ENCODE results near the gene LAMTOR4. TPM values are rescaled to one million over a fixed set of nuclear protein-coding genes. Genes with fewer than 3 reads are reported as not detected.

Gene LAMTOR4
- total RNA-seq, 1 experiment from 2014 or later: 224 TPM

- 0 out of 2 replicates have a peak overlapping the region, but pooled peaks have one; percentile 4 for H3K27ac ChIP-seq (ENCODE audit: low read length)
- POLR2A ChIA-PET: no interaction called here
- in situ Hi-C loops (cut with HindIII; ENCODE audit: low pct_unique_long_range_greater_than_20kb, low sequenced_read_pairs): no loop called here
- H3K36me3 ChIP-seq (ENCODE audit: control insufficient read depth, insufficient read depth, low read length): no peaks in the 10 kb centered on the region
- peak overlapping the region; percentile 39 to 71 for H3K4me3 ChIP-seq (ENCODE audit: low read depth in 2 of 2, low read length in 2 of 2)
- no peaks in the 10 kb centered on the region for H3K27me3 ChIP-seq (ENCODE audit: control insufficient read depth, insufficient read depth, low read length)
- no peaks in the 10 kb centered on the region for H3K9me3 ChIP-seq (ENCODE audit: control insufficient read depth, insufficient read depth, low read depth, low read length)
- intact Hi-C loops (cut with micrococcal nuclease; ENCODE audit: unreplicated experiment): no loop called here
- DNase-seq (ENCODE audit: low read depth, low spot score) (no peak), ATAC-seq (no peak; the same call in 1 of the 2 replicates)
- TF ChIP-seq, protein P1, sequence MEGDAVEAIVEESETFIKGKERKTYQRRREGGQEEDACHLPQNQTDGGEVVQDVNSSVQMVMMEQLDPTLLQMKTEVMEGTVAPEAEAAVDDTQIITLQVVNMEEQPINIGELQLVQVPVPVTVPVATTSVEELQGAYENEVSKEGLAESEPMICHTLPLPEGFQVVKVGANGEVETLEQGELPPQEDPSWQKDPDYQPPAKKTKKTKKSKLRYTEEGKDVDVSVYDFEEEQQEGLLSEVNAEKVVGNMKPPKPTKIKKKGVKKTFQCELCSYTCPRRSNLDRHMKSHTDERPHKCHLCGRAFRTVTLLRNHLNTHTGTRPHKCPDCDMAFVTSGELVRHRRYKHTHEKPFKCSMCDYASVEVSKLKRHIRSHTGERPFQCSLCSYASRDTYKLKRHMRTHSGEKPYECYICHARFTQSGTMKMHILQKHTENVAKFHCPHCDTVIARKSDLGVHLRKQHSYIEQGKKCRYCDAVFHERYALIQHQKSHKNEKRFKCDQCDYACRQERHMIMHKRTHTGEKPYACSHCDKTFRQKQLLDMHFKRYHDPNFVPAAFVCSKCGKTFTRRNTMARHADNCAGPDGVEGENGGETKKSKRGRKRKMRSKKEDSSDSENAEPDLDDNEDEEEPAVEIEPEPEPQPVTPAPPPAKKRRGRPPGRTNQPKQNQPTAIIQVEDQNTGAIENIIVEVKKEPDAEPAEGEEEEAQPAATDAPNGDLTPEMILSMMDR (IDR thresholded peaks at IDR 0.05): no peak
- TF ChIP-seq TCF7L2 (IDR thresholded peaks at IDR 0.05; ENCODE audit: low read depth, low read length): no peak
- TF ChIP-seq, protein P2, sequence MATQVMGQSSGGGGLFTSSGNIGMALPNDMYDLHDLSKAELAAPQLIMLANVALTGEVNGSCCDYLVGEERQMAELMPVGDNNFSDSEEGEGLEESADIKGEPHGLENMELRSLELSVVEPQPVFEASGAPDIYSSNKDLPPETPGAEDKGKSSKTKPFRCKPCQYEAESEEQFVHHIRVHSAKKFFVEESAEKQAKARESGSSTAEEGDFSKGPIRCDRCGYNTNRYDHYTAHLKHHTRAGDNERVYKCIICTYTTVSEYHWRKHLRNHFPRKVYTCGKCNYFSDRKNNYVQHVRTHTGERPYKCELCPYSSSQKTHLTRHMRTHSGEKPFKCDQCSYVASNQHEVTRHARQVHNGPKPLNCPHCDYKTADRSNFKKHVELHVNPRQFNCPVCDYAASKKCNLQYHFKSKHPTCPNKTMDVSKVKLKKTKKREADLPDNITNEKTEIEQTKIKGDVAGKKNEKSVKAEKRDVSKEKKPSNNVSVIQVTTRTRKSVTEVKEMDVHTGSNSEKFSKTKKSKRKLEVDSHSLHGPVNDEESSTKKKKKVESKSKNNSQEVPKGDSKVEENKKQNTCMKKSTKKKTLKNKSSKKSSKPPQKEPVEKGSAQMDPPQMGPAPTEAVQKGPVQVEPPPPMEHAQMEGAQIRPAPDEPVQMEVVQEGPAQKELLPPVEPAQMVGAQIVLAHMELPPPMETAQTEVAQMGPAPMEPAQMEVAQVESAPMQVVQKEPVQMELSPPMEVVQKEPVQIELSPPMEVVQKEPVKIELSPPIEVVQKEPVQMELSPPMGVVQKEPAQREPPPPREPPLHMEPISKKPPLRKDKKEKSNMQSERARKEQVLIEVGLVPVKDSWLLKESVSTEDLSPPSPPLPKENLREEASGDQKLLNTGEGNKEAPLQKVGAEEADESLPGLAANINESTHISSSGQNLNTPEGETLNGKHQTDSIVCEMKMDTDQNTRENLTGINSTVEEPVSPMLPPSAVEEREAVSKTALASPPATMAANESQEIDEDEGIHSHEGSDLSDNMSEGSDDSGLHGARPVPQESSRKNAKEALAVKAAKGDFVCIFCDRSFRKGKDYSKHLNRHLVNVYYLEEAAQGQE (IDR thresholded peaks at IDR 0.05; ENCODE audit: insufficient read depth in 1 of 2, low read depth in 2 of 2, low read length in 1 of 2): no peak
- TF ChIP-seq POLR2AphosphoS5 (IDR thresholded peaks at IDR 0.05; ENCODE audit: low read depth, low read length): no peak
- CTCF ChIA-PET: interaction anchor here (0.6 kb wide), 1 partner anchor 10 kb away, joined by 4 read pairs; no protein-coding TSS in a partner anchor
- H3K4me1 ChIP-seq (ENCODE audit: control insufficient read depth, insufficient read depth, low read length): peaks cover 7% of the 10 kb centered on the region
- BruUV-seq (replicated peaks): no TSS peak
Measured at GRCh38 chr7:100167912-100168323, 19.2 kb downstream of the LAMTOR4 start.

DNA sequence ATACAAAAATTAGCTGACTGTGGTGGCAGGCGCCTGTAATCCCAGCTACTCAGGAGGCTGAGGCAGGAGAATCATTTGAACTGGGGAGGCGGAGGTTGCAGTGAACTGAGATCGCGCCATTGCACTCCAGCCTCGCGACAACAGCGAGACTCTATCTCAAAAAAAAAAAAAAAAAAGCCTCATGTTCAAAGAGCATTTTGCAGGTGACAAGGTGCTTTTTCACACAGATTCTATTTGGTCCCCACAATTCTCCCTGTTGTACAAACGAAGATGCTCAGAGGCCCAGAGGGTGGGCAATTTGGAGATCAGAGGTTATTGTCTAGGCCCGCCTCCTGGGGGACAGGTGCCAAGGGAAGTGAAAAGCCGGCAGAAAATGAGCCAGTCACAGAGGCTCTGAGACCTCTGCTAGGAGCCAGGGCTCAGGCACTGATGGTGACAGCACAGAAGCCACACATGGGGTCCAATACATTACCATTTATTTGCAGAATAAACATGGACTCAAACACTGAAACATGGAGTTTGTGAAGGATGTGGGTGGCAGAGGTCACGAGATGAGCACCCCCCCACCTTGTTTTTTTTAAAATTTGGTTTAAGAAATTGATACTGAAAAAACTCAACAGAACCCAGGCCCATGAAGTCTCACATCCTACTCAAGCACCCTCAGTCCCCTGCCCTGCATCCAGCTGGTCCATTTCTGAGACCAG, 20.6 kb downstream of the LAMTOR4 start:
- intact Hi-C loops (cut with micrococcal nuclease; ENCODE audit: unreplicated experiment) (no loop called here), in situ Hi-C loops (cut with HindIII; ENCODE audit: low pct_unique_long_range_greater_than_20kb, low sequenced_read_pairs) (no loop called here)
- H3K27ac ChIP-seq (ENCODE audit: low read length): no peak overlapping the region
- BruUV-seq (replicated peaks): no TSS peak
- peaks cover 7% of the 10 kb centered on the region for H3K4me1 ChIP-seq (ENCODE audit: control insufficient read depth, insufficient read depth, low read length)
- no peaks in the 10 kb centered on the region for H3K36me3 ChIP-seq (ENCODE audit: control insufficient read depth, insufficient read depth, low read length)
- no peak for DNase-seq (ENCODE audit: low read depth, low spot score)
- no peaks in the 10 kb centered on the region for H3K9me3 ChIP-seq (ENCODE audit: control insufficient read depth, insufficient read depth, low read depth, low read length)
- TF ChIP-seq, protein P2 (IDR thresholded peaks at IDR 0.05; ENCODE audit: insufficient read depth in 1 of 2, low read depth in 2 of 2, low read length in 1 of 2): no peak
- TF ChIP-seq TCF7L2 (IDR thresholded peaks at IDR 0.05; ENCODE audit: low read depth, low read length): no peak
- TF ChIP-seq POLR2AphosphoS5 (IDR thresholded peaks at IDR 0.05; ENCODE audit: low read depth, low read length): no peak
- TF ChIP-seq, protein P1 (IDR thresholded peaks at IDR 0.05): no peak
- TF ChIP-seq SIN3A (IDR thresholded peaks at IDR 0.05; ENCODE audit: borderline replicate concordance, insufficient read depth, low read depth, low read length): no peak
- POLR2A ChIA-PET: no interaction called here
- H3K27me3 ChIP-seq (ENCODE audit: control insufficient read depth, insufficient read depth, low read length): no peaks in the 10 kb centered on the region
- CTCF ChIA-PET: no interaction called here
- ATAC-seq: no peak
- no peak overlapping the region for H3K4me3 ChIP-seq (ENCODE audit: low read depth in 2 of 2, low read length in 2 of 2)
